ENCODE measurements around the gene NXPE4.
"Not testable (repeated sequence)": the region's sequence is repeated elsewhere in the genome, so short reads cannot be mapped to it uniquely, and the experiment has no call there.

NXPE4 gene

GRCh38 chr11:114612686-114613085, 17.1 kb upstream of the NXPE4 start:
- H3K4me1 ChIP-seq (ENCODE audit: control insufficient read depth, low read depth, low read length): no peaks in the 10 kb centered on the region
- no peak for DNase-seq
- H3K4ac ChIP-seq (ENCODE audit: low read depth, low read length): no peak overlapping the region
- no peaks in the 10 kb centered on the region for H3K27me3 ChIP-seq (ENCODE audit: insufficient read depth, low read length, poor library complexity)
- no peak overlapping the region for H3K9ac ChIP-seq (ENCODE audit: low read length)
- no peak overlapping the region for H3K18ac ChIP-seq (ENCODE audit: low read length)
- H3K27ac ChIP-seq (ENCODE audit: low read depth, low read length): no peak overlapping the region
- WGBS (ENCODE audit: extremely low coverage, insufficient coverage, low lambda C conversion rate): no CpG with 5 or more reads among the region's 9 CpGs
- no peak overlapping the region for H2BK5ac ChIP-seq (ENCODE audit: low read length)
- H4K8ac ChIP-seq (ENCODE audit: low read depth, low read length): no peak overlapping the region
- H3K4me3 ChIP-seq (ENCODE audit: low read length): no peak overlapping the region
- H3K79me1 ChIP-seq (ENCODE audit: low read length): no peaks in the 10 kb centered on the region
- no peak overlapping the region for H2AK5ac ChIP-seq (ENCODE audit: low read length)
- no peak overlapping the region for H4K5ac ChIP-seq (ENCODE audit: low read length)
- H3K4me2 ChIP-seq (ENCODE audit: low read length): no peak overlapping the region
- no peak overlapping the region for H2BK120ac ChIP-seq (ENCODE audit: low read depth, low read length)
- no peak overlapping the region for H3K56ac ChIP-seq (ENCODE audit: low read length)
- H3K36me3 ChIP-seq (ENCODE audit: control insufficient read depth, insufficient read depth, low read length): no peaks in the 10 kb centered on the region
- no peak overlapping the region for H2BK15ac ChIP-seq (replicated peaks; ENCODE audit: low read depth)
- H3K79me2 ChIP-seq (ENCODE audit: control insufficient read depth, insufficient read depth, low read length): no peaks in the 10 kb centered on the region
- H3K23ac ChIP-seq (ENCODE audit: low read length): no peak overlapping the region

- not testable (repeated sequence) for H3K79me2 ChIP-seq (ENCODE audit: control insufficient read depth, insufficient read depth, low read length); H3K27me3 ChIP-seq (ENCODE audit: insufficient read depth, low read length, poor library complexity); H3K23ac ChIP-seq (ENCODE audit: low read length); H3K4ac ChIP-seq (ENCODE audit: low read depth, low read length); H3K4me3 ChIP-seq (ENCODE audit: low read length); H3K56ac ChIP-seq (ENCODE audit: low read length); H3K4me2 ChIP-seq (ENCODE audit: low read length); H3K27ac ChIP-seq (ENCODE audit: low read depth, low read length); H3K36me3 ChIP-seq (ENCODE audit: control insufficient read depth, insufficient read depth, low read length); H2AK5ac ChIP-seq (ENCODE audit: low read length); H3K18ac ChIP-seq (ENCODE audit: low read length); H3K4me1 ChIP-seq (ENCODE audit: control insufficient read depth, low read depth, low read length); H2BK5ac ChIP-seq (ENCODE audit: low read length); H4K5ac ChIP-seq (ENCODE audit: low read length); H4K8ac ChIP-seq (ENCODE audit: low read depth, low read length); H3K9ac ChIP-seq (ENCODE audit: low read length); DNase-seq; H2BK120ac ChIP-seq (ENCODE audit: low read depth, low read length); H2BK15ac ChIP-seq (replicated peaks; ENCODE audit: low read depth); H3K79me1 ChIP-seq (ENCODE audit: low read length)
- WGBS (ENCODE audit: extremely low coverage, insufficient coverage, low lambda C conversion rate): no CpG with 5 or more reads among the region's 9 CpGs
These were observed 16.6 kb upstream of the NXPE4 start for GRCh38 chr11:114612199-114612598.

- no peaks in the 10 kb centered on the region for H3K79me1 ChIP-seq (ENCODE audit: low read length)
- no peaks in the 10 kb centered on the region for H3K27me3 ChIP-seq (ENCODE audit: insufficient read depth, low read length, poor library complexity)
These were observed 15.7 kb upstream of the NXPE4 start for GRCh38 chr11:114610984-114611944.

GRCh38 chr11:114610550-114610949, 15.0 kb upstream of the NXPE4 start:
- Histone ChIP-seq H2AK5ac (ENCODE audit: low read length) (no peak overlapping the region), H2BK5ac (ENCODE audit: low read length) (no peak overlapping the region), H3K27me3 (ENCODE audit: insufficient read depth, low read length, poor library complexity) (no peaks in the 10 kb centered on the region), H3K4ac (ENCODE audit: low read depth, low read length) (no peak overlapping the region), H3K56ac (ENCODE audit: low read length) (no peak overlapping the region), H3K18ac (ENCODE audit: low read length) (no peak overlapping the region), H3K27ac (ENCODE audit: low read depth, low read length) (no peak overlapping the region), H3K79me1 (ENCODE audit: low read length) (no peaks in the 10 kb centered on the region), H4K8ac (ENCODE audit: low read depth, low read length) (no peak overlapping the region), H2BK120ac (ENCODE audit: low read depth, low read length) (no peak overlapping the region), H3K36me3 (ENCODE audit: control insufficient read depth, insufficient read depth, low read length) (no peaks in the 10 kb centered on the region), H3K4me3 (ENCODE audit: low read length) (no peak overlapping the region), H3K4me2 (ENCODE audit: low read length) (no peak overlapping the region), H2BK15ac (replicated peaks; ENCODE audit: low read depth) (no peak overlapping the region), H3K4me1 (ENCODE audit: control insufficient read depth, low read depth, low read length) (no peaks in the 10 kb centered on the region), H3K79me2 (ENCODE audit: control insufficient read depth, insufficient read depth, low read length) (no peaks in the 10 kb centered on the region), H3K9ac (ENCODE audit: low read length) (no peak overlapping the region), H4K5ac (ENCODE audit: low read length) (no peak overlapping the region), H3K23ac (ENCODE audit: low read length) (no peak overlapping the region)
- no CpG with 5 or more reads among the region's 10 CpGs for WGBS (ENCODE audit: extremely low coverage, insufficient coverage, low lambda C conversion rate)
- no peak for DNase-seq

More at GRCh38 chr11:114610984-114611944, 15.7 kb upstream of the NXPE4 start:
- no peak overlapping the region for H3K56ac ChIP-seq (ENCODE audit: low read length)
- H3K18ac ChIP-seq (ENCODE audit: low read length): no peak overlapping the region
- no peaks in the 10 kb centered on the region for H3K79me2 ChIP-seq (ENCODE audit: control insufficient read depth, insufficient read depth, low read length)
- H3K27ac ChIP-seq (ENCODE audit: low read depth, low read length): no peak overlapping the region
- no peak overlapping the region for H3K9ac ChIP-seq (ENCODE audit: low read length)
- no peak overlapping the region for H3K4me3 ChIP-seq (ENCODE audit: low read length)
- H2BK15ac ChIP-seq (replicated peaks; ENCODE audit: low read depth): no peak overlapping the region
- no peaks in the 10 kb centered on the region for H3K36me3 ChIP-seq (ENCODE audit: control insufficient read depth, insufficient read depth, low read length)
- H2BK5ac ChIP-seq (ENCODE audit: low read length): no peak overlapping the region
- no peak overlapping the region for H2BK120ac ChIP-seq (ENCODE audit: low read depth, low read length)
- H3K4me2 ChIP-seq (ENCODE audit: low read length): no peak overlapping the region
- H3K4ac ChIP-seq (ENCODE audit: low read depth, low read length): no peak overlapping the region
- no peak overlapping the region for H4K5ac ChIP-seq (ENCODE audit: low read length)
- WGBS (ENCODE audit: extremely low coverage, insufficient coverage, low lambda C conversion rate): no CpG with 5 or more reads among the region's 18 CpGs
- DNase-seq: peak; percentile 14
- H2AK5ac ChIP-seq (ENCODE audit: low read length): no peak overlapping the region
- no peak overlapping the region for H4K8ac ChIP-seq (ENCODE audit: low read depth, low read length)
- H3K23ac ChIP-seq (ENCODE audit: low read length): no peak overlapping the region
- H3K4me1 ChIP-seq (ENCODE audit: control insufficient read depth, low read depth, low read length): no peaks in the 10 kb centered on the region

GRCh38 chr11:114609429-114609828, 13.8 kb upstream of the NXPE4 start:
- Histone ChIP-seq H3K27me3 (ENCODE audit: insufficient read depth, low read length, poor library complexity) (no peaks in the 10 kb centered on the region), H2BK15ac (replicated peaks; ENCODE audit: low read depth) (no peak overlapping the region), H3K23ac (ENCODE audit: low read length) (no peak overlapping the region), H3K27ac (ENCODE audit: low read depth, low read length) (no peak overlapping the region), H3K79me2 (ENCODE audit: control insufficient read depth, insufficient read depth, low read length) (no peaks in the 10 kb centered on the region), H3K36me3 (ENCODE audit: control insufficient read depth, insufficient read depth, low read length) (no peaks in the 10 kb centered on the region), H3K4me1 (ENCODE audit: control insufficient read depth, low read depth, low read length) (no peaks in the 10 kb centered on the region), H3K18ac (ENCODE audit: low read length) (no peak overlapping the region), H3K56ac (ENCODE audit: low read length) (no peak overlapping the region), H2BK120ac (ENCODE audit: low read depth, low read length) (no peak overlapping the region), H4K5ac (ENCODE audit: low read length) (no peak overlapping the region), H3K4me3 (ENCODE audit: low read length) (no peak overlapping the region), H4K8ac (ENCODE audit: low read depth, low read length) (no peak overlapping the region), H2BK5ac (ENCODE audit: low read length) (no peak overlapping the region), H2AK5ac (ENCODE audit: low read length) (no peak overlapping the region), H3K4ac (ENCODE audit: low read depth, low read length) (no peak overlapping the region), H3K4me2 (ENCODE audit: low read length) (no peak overlapping the region), H3K9ac (ENCODE audit: low read length) (no peak overlapping the region), H3K79me1 (ENCODE audit: low read length) (no peaks in the 10 kb centered on the region)
- no peak for DNase-seq
- no CpG with 5 or more reads among the region's 9 CpGs for WGBS (ENCODE audit: extremely low coverage, insufficient coverage, low lambda C conversion rate)

Measured in mesendoderm (in vitro differentiated cells).